HL-60 (cell line): ENCODE results near the gene IGFN1.

Experiments used
- CTCF ChIP-seq: IDR thresholded peaks from one replicate; pipeline ENCODE4 v1.5.1; 2011; ENCODE audit warnings: low read length, control low read depth, inconsistent platforms; ENCODE audit not compliant: insufficient read depth
- GABPA ChIP-seq: IDR thresholded peaks from 2 replicates; pipeline ENCODE4 v1.6.1; 2012; ENCODE audit warnings: low read depth
- POLR2AphosphoS5 ChIP-seq: IDR thresholded peaks from 2 replicates; pipeline ENCODE4 v1.6.1; 2012; ENCODE audit warnings: low read depth
- REST ChIP-seq: IDR thresholded peaks from 2 replicates; pipeline ENCODE4 v1.6.1; 2012; ENCODE audit warnings: low read depth; ENCODE audit not compliant: insufficient replicate concordance
- SPI1 ChIP-seq: IDR thresholded peaks from 2 replicates; pipeline ENCODE4 v1.6.1; 2012; ENCODE audit warnings: low read depth, mild to moderate bottlenecking, borderline replicate concordance

GRCh38 chr1:201180141-201180540 is 10.5 kb upstream of the IGFN1 start:
- TF ChIP-seq CTCF = no peak
- no peak for TF ChIP-seq GABPA
- no peak for TF ChIP-seq POLR2AphosphoS5
- no peak for TF ChIP-seq REST
- TF ChIP-seq SPI1 = no peak
